HG03159 (cell line): ENCODE data around the gene PLAAT4.
"Not testable (repeated sequence)": the region's sequence is repeated elsewhere in the genome, so short reads cannot be mapped to it uniquely, and the experiment has no call there.

ENCODE experiments used
- ATAC-seq: cut with Tn5 transposase; IDR thresholded peaks from one replicate; pipeline ENCODE4 v1.9.1; 2021; ENCODE audit warnings: mild to moderate bottlenecking, moderate library complexity; ENCODE audit not compliant: unreplicated experiment

Gene PLAAT4

GRCh38 chr11:63510360-63511047, 26.1 kb upstream of the PLAAT4 start:
- ATAC-seq, result no peak

GRCh38 chr11:63511048-63511748, 25.4 kb upstream of the PLAAT4 start:
- no peak for ATAC-seq

GRCh38 chr11:63512816-63513215, 23.8 kb upstream of the PLAAT4 start:
- no peak for ATAC-seq

- no peak for ATAC-seq
Measured at GRCh38 chr11:63516109-63516508, 20.5 kb upstream of the PLAAT4 start.

GRCh38 chr11:63517156-63517555, 19.5 kb upstream of the PLAAT4 start:
- no peak for ATAC-seq

- no peak for ATAC-seq
Measured at GRCh38 chr11:63518548-63518947, 18.1 kb upstream of the PLAAT4 start.

- ATAC-seq, result no peak
Measured at GRCh38 chr11:63520606-63521170, 15.9 kb upstream of the PLAAT4 start.

GRCh38 chr11:63521896-63522295, 14.7 kb upstream of the PLAAT4 start:
- no peak for ATAC-seq

- no peak for ATAC-seq
Measured at GRCh38 chr11:63523151-63523550, 13.5 kb upstream of the PLAAT4 start.

- no peak for ATAC-seq
Measured at GRCh38 chr11:63527667-63528066, 8.9 kb upstream of the PLAAT4 start.

GRCh38 chr11:63528156-63528555, 8.5 kb upstream of the PLAAT4 start:
- ATAC-seq, result not testable (repeated sequence)

- ATAC-seq, result not testable (repeated sequence)
Measured at GRCh38 chr11:63528729-63529278, 7.8 kb upstream of the PLAAT4 start.

- ATAC-seq, result not testable (repeated sequence)
Measured at GRCh38 chr11:63529373-63529772, 7.2 kb upstream of the PLAAT4 start.

- no peak for ATAC-seq
Measured at GRCh38 chr11:63530021-63530420, 6.6 kb upstream of the PLAAT4 start.

- peak; percentile 88 for ATAC-seq
Measured at GRCh38 chr11:63531074-63531792, 5.4 kb upstream of the PLAAT4 start.

GRCh38 chr11:63532117-63532516, 4.5 kb upstream of the PLAAT4 start:
- no peak for ATAC-seq

GRCh38 chr11:63532799-63533475, 3.7 kb upstream of the PLAAT4 start:
- ATAC-seq, result no peak

GRCh38 chr11:63534076-63534475, 2.5 kb upstream of the PLAAT4 start:
- no peak for ATAC-seq

GRCh38 chr11:63534895-63535461, 1.6 kb upstream of the PLAAT4 start:
- peak; percentile 44 for ATAC-seq

GRCh38 chr11:63535734-63536133, 874 bp upstream of the PLAAT4 start:
- no peak for ATAC-seq
